A549 (cell line): ENCODE data around the gene SPRYD3. TPM values are rescaled to one million over a fixed set of nuclear protein-coding genes. Genes with fewer than 3 reads are reported as not detected.
"Not testable (repeated sequence)": the region's sequence is repeated elsewhere in the genome, so short reads cannot be mapped to it uniquely, and the experiment has no call there.

Experiments used
- ATAC-seq, 2 experiments: fragments of 200-7000 bp in 1 of 2; fragments of >200 bp in 1 of 2; cut with Nextera tagmentation in 1 of 2; cut with Tn5 transposase in 1 of 2; 3 replicates each; pipeline versions ENCODE4 v1.8.0 to v1.9.1; 2018 to 2020; ENCODE audit warnings: mild to moderate bottlenecking in 1 of 2, moderate library complexity in 1 of 2
- CTCF ChIA-PET: fragments of 300-600 bp; sonication (Branson Sonifier 250); formaldehyde crosslinking; extraction: SDS; loops from one replicate; lab custom pipeline; 2021; ENCODE audit warnings: antibody characterized with exemption, inconsistent platforms; lab: Yijun Ruan, JAX
- POLR2A ChIA-PET: fragments of 350-600 bp; formaldehyde crosslinking; extraction: SDS; loops from one replicate; lab custom pipeline; 2021; ENCODE audit warnings: antibody characterized with exemption, inconsistent platforms; lab: Yijun Ruan, JAX
- DNase-seq, 2 experiments: peaks; one replicate each; pipeline versions ENCODE4 v3.0.0 to v3.0.0-alpha.2; 2011 to 2016; ENCODE audit warnings: low read depth in 1 of 2, low spot score in 1 of 2
- FAIRE-seq: peaks from 2 replicates; lab custom pipeline; 2011; peaks lifted over from hg19 to GRCh38; lab: Jason Lieb, UNC
- H3K27ac ChIP-seq, 2 experiments: fragments of >200 bp; sonication (Bioruptor Twin); formaldehyde crosslinking; 3 replicates each; pipeline ENCODE4 v1.5.1; 2016 to 2017
- H3K4me1 ChIP-seq: fragments of >200 bp; sonication (Bioruptor Twin); formaldehyde crosslinking; 3 replicates; pipeline ENCODE4 v1.6.1; 2016
- H3K4me2 ChIP-seq: fragments of >200 bp; sonication (Bioruptor Twin); formaldehyde crosslinking; 3 replicates; pipeline ENCODE4 v1.6.1; 2016
- H3K4me3 ChIP-seq: fragments of >200 bp; sonication (Bioruptor Twin); formaldehyde crosslinking; 3 replicates; pipeline ENCODE4 v1.5.1; 2016
- H3K9me3 ChIP-seq: fragments of >200 bp; sonication (Bioruptor Twin); formaldehyde crosslinking; 3 replicates; pipeline ENCODE4 v1.6.1; 2016
- CEBPB ChIP-seq, 2 experiments: fragments of >200 bp in 1 of 2; sonication (Bioruptor Twin) in 1 of 2; formaldehyde crosslinking in 1 of 2; IDR thresholded peaks; 2 replicates each; pipeline ENCODE4 v1.6.1; 2012 to 2016
- CHD4 ChIP-seq: fragments of 200-600 bp; sonication (generic); IDR thresholded peaks from 2 replicates; pipeline ENCODE4 v1.6.1; 2016; ENCODE audit warnings: antibody characterized with exemption, mild to moderate bottlenecking, borderline replicate concordance
- CTCF ChIP-seq: fragments of >200 bp; sonication (Bioruptor Twin); formaldehyde crosslinking; IDR thresholded peaks from 3 replicates; pipeline ENCODE4 v1.5.1; 2016
- EP300 ChIP-seq, 2 experiments: fragments of >200 bp; sonication (Bioruptor Twin); formaldehyde crosslinking; IDR thresholded peaks; 2 replicates in 1 of 2; 3 replicates in 1 of 2; pipeline ENCODE4 v1.6.1; 2016 to 2017
- FOSL2 ChIP-seq, 2 experiments: fragments of 450-650 bp in 1 of 2; fragments of >200 bp in 1 of 2; sonication (Bioruptor Twin) in 1 of 2; formaldehyde crosslinking; IDR thresholded peaks; 2 replicates each; pipeline versions ENCODE4 v1.5.0 to v1.6.1; 2016 to 2020; ENCODE audit warnings: mild to moderate bottlenecking in 1 of 2, moderate library complexity in 1 of 2
- HEYL ChIP-seq: fragments of 250-450 bp; sonication (Bioruptor Pico); IDR thresholded peaks from 2 replicates; pipeline ENCODE4 v1.8.0; 2021; ENCODE audit warnings: mild to moderate bottlenecking, moderate library complexity
- HMGXB4 ChIP-seq: fragments of 250-450 bp; sonication (Bioruptor Pico); IDR thresholded peaks from 2 replicates; pipeline ENCODE4 v1.5.0; 2021; ENCODE audit warnings: mild to moderate bottlenecking, moderate library complexity, borderline replicate concordance
- HOXA7 ChIP-seq: fragments of 250-450 bp; sonication (Bioruptor Pico); IDR thresholded peaks from 2 replicates; pipeline ENCODE4 v1.5.0; 2020; ENCODE audit warnings: mild to moderate bottlenecking, moderate library complexity
- JUNB ChIP-seq: fragments of >200 bp; sonication (Bioruptor Twin); formaldehyde crosslinking; IDR thresholded peaks from 2 replicates; pipeline ENCODE4 v1.6.1; 2016
- MYC ChIP-seq: IDR thresholded peaks from 2 replicates; pipeline ENCODE4 v1.6.1; 2012; ENCODE audit warnings: mild to moderate bottlenecking, inconsistent platforms, low read length, improper control_type of control experiment, borderline replicate concordance
- PHF8 ChIP-seq: fragments of 200-600 bp; sonication (generic); IDR thresholded peaks from 2 replicates; pipeline ENCODE4 v1.6.1; 2016; ENCODE audit warnings: low read depth, mild to moderate bottlenecking, antibody characterized with exemption, moderate library complexity, borderline replicate concordance
- POLR2AphosphoS2 ChIP-seq: conservative IDR thresholded peaks from 2 replicates; pipeline ENCODE4 v1.6.1; 2012; ENCODE audit warnings: low read length, improper control_type of control experiment, inconsistent platforms
- RAD21 ChIP-seq, 2 experiments: fragments of >200 bp in 1 of 2; sonication (Bioruptor Twin) in 1 of 2; formaldehyde crosslinking in 1 of 2; IDR thresholded peaks in 1 of 2; conservative IDR thresholded peaks in 1 of 2; 2 replicates in 1 of 2; 3 replicates in 1 of 2; pipeline ENCODE4 v1.6.1; 2012 to 2018; ENCODE audit warnings: inconsistent platforms in 1 of 2
- WGBS: methylation state at CpG from one replicate; pipeline ENCODE4 v1.1.6; 2017; ENCODE audit errors: missing lambda C conversion rate; 5-methylcytosine and 5-hydroxymethylcytosine counted together
- polyA plus RNA-seq, 4 experiments: library from polyadenylated mRNA; depleted of rRNA in 3 of 4; stranded (reverse); fragments of >200 nt; fragmentation: RNase III in 1 of 4; extraction: RNeasy Plus Mini Kit Qiagen cat#74134 plus additional on column Dnase treatment in 1 of 4; gene quantifications; 2 replicates in 3 of 4; 3 replicates in 1 of 4; pipeline ENCODE4 v1.2.3, GENCODE V29; 2011 to 2017

The SPRYD3 gene
- polyA plus RNA-seq, 2 of the 4 experiments (the other 2 are of a cell fraction) = 17.3 to 26.8 TPM

- FAIRE-seq = no peak
- CTCF ChIA-PET = interaction anchor here (0.6 to 7.9 kb wide), 9 partner anchors 8 to 158 kb away, joined by 3 to 70 read pairs (median 11); partner anchors contain the start of gene TNS2
- TF ChIP-seq POLR2AphosphoS2 = 0 out of 2 replicates have a peak, but pooled peaks have one; percentile 72
- TF ChIP-seq HOXA7 (CRISPR knock-in tag) = no peak
- TF ChIP-seq HMGXB4 (CRISPR knock-in tag) = no peak
- no peak for ATAC-seq
- WGBS = 81% methylated on average over 4 of the region's 4 CpGs
- H3K9me3 ChIP-seq = no peaks in the 10 kb centered on the region
- no peak overlapping the region for H3K27ac ChIP-seq
- no peak overlapping the region for H3K4me3 ChIP-seq
- POLR2A ChIA-PET = no interaction called here
- no peak for DNase-seq
- H3K4me1 ChIP-seq = peaks cover 17% of the 10 kb centered on the region
- H3K4me2 ChIP-seq = no peak overlapping the region
Measured at GRCh38 chr12:53039851-53040250, 39.3 kb downstream of the SPRYD3 start.

GRCh38 chr12:53036802-53037201, 42.4 kb downstream of the SPRYD3 start:
- CTCF ChIA-PET = interaction anchor here (0.5 to 7.9 kb wide), 9 partner anchors 11 to 161 kb away, joined by 3 to 70 read pairs (median 3); no protein-coding TSS in a partner anchor

GRCh38 chr12:53034459-53034858, 44.7 kb downstream of the SPRYD3 start:
- no peak for DNase-seq
- 85% methylated on average over 8 of the region's 8 CpGs for WGBS
- no peak for TF ChIP-seq EP300 (IDR thresholded peaks at IDR 0.05)
- TF ChIP-seq FOSL2 (IDR thresholded peaks at IDR 0.05) = no peak
- peak; percentile 37; the same call in 1 of the 2 replicates for TF ChIP-seq FOSL2 (CRISPR knock-in tag; IDR thresholded peaks at IDR 0.05)
- no peak for TF ChIP-seq CHD4
- no peak for TF ChIP-seq JUNB
- TF ChIP-seq CEBPB (IDR thresholded peaks at IDR 0.05) = no peak
- TF ChIP-seq MYC = no peak
- TF ChIP-seq HEYL (CRISPR knock-in tag) = no peak
- TF ChIP-seq, all 56 proteins: peak for 1
- POLR2A ChIA-PET = no interaction called here
- no peak overlapping the region for H3K27ac ChIP-seq
- FAIRE-seq (no peak), ATAC-seq (no peak)
- no peak overlapping the region for H3K4me3 ChIP-seq
- H3K9me3 ChIP-seq = no peaks in the 10 kb centered on the region
- CTCF ChIA-PET = interaction anchor here (0.7 to 7.9 kb wide), 6 partner anchors 9 to 125 kb away, joined by 3 to 70 read pairs (median 6); no protein-coding TSS in a partner anchor
- H3K4me2 ChIP-seq = no peak overlapping the region
- 0 out of 3 replicates have a peak, but pooled peaks cover 4% of the 10 kb centered on the region for H3K4me1 ChIP-seq

More at GRCh38 chr12:53036802-53037201, 42.4 kb downstream of the SPRYD3 start:
- FAIRE-seq = no peak
- no peak for TF ChIP-seq HOXA7 (CRISPR knock-in tag)
- TF ChIP-seq CEBPB (IDR thresholded peaks at IDR 0.05) = peak in 1 of 2 experiments; percentile 52; a peak in 1 of 4 replicates
- TF ChIP-seq, all 56 proteins: peak for 1
- DNase-seq (no peak), ATAC-seq (no peak)
- POLR2A ChIA-PET = interaction anchor here (0.6 kb wide), 1 partner anchor 42 kb away, joined by 3 read pairs; the partner anchor contains the start of gene SPRYD3
- Histone ChIP-seq H3K9me3 (no peaks in the 10 kb centered on the region), H3K4me1 (0 out of 3 replicates have a peak, but pooled peaks cover 7% of the 10 kb centered on the region), H3K4me2 (no peak overlapping the region), H3K4me3 (no peak overlapping the region), H3K27ac (no peak overlapping the region)
- 95% methylated on average over 3 of the region's 3 CpGs for WGBS

GRCh38 chr12:53033832-53034231, 45.4 kb downstream of the SPRYD3 start:
- H3K4me1 ChIP-seq, DNase-seq, H3K9me3 ChIP-seq, ATAC-seq, H3K4me2 ChIP-seq, POLR2A ChIA-PET, FAIRE-seq, H3K4me3 ChIP-seq, H3K27ac ChIP-seq: not testable (repeated sequence)
- CTCF ChIA-PET = interaction anchor here (0.7 to 7.9 kb wide), 8 partner anchors 9 to 126 kb away, joined by 3 to 70 read pairs (median 6); no protein-coding TSS in a partner anchor
- WGBS = 90% methylated on average over 10 of the region's 10 CpGs

GRCh38 chr12:53031616-53032015, 47.6 kb downstream of the SPRYD3 start:
- DNase-seq = no peak
- Histone ChIP-seq H3K4me3 (no peak overlapping the region), H3K27ac (no peak overlapping the region), H3K4me1 (no peaks in the 10 kb centered on the region), H3K4me2 (no peak overlapping the region), H3K9me3 (no peaks in the 10 kb centered on the region)
- no peak for FAIRE-seq
- 60% methylated on average over 3 of the region's 3 CpGs for WGBS
- peak; percentile 66 to 77; a peak in 5 of 6 replicates for ATAC-seq
- peak; percentile 26; the same call in 2 of the 3 replicates for TF ChIP-seq CTCF
- TF ChIP-seq RAD21 (conservative IDR thresholded peaks at IDR 0.05 in 1 of 2, IDR thresholded peaks at IDR 0.05 in 1 of 2) = peak in 1 of 2 experiments; percentile 19; a peak in 1 of 5 replicates
- TF ChIP-seq HEYL (CRISPR knock-in tag) = no peak
- TF ChIP-seq PHF8 = no peak
- POLR2A ChIA-PET = interaction anchor here (1.2 kb wide), 1 partner anchor 26 kb away, joined by 3 read pairs; the partner anchor contains the start of gene EIF4B
- CTCF ChIA-PET = interaction anchor here (0.6 to 2.9 kb wide), 9 partner anchors 8 to 237 kb away, joined by 3 to 11 read pairs (median 5); no protein-coding TSS in a partner anchor

GRCh38 chr12:53027014-53027413, 52.2 kb downstream of the SPRYD3 start:
- not testable (repeated sequence) for FAIRE-seq, ATAC-seq, H3K4me3 ChIP-seq, H3K27ac ChIP-seq, DNase-seq, H3K9me3 ChIP-seq, H3K4me2 ChIP-seq, H3K4me1 ChIP-seq
- CTCF ChIA-PET = interaction anchor here (0.8 to 8.5 kb wide), 8 partner anchors 9 to 185 kb away, joined by 3 to 70 read pairs (median 3); no protein-coding TSS in a partner anchor
- POLR2A ChIA-PET = interaction anchor here (1.4 kb wide), 1 partner anchor 21 kb away, joined by 4 read pairs; the partner anchor contains the start of gene EIF4B
- 94% methylated on average over 13 of the region's 13 CpGs for WGBS
